NB4 (cell line): ENCODE data around the gene MBNL1.

ENCODE experiments used
- DNase-seq: peaks from one replicate; pipeline ENCODE4 v3.0.0; 2010; ENCODE audit warnings: low read depth
- H3K4me3 ChIP-seq: one replicate; pipeline ENCODE4 v1.5.1; 2011; ENCODE audit warnings: mild to moderate bottlenecking, low read depth, low read length, moderate library complexity
- CTCF ChIP-seq: IDR thresholded peaks from one replicate; pipeline ENCODE4 v1.5.1; 2012; ENCODE audit warnings: low read depth, low read length
- MAX ChIP-seq: IDR thresholded peaks from 2 replicates; pipeline ENCODE4 v1.6.1; 2011; ENCODE audit warnings: low read depth, low read length
- MYC ChIP-seq: IDR thresholded peaks from 2 replicates; pipeline ENCODE4 v1.6.1; 2011; ENCODE audit warnings: low read depth, low read length
- POLR2A ChIP-seq: IDR thresholded peaks from 2 replicates; pipeline ENCODE4 v1.6.1; 2011; ENCODE audit warnings: mild to moderate bottlenecking; ENCODE audit not compliant: insufficient read length; ENCODE audit errors: extremely low read depth

The MBNL1 gene

GRCh38 chr3:152280539-152280938 lies 11.8 kb downstream of the MBNL1 start:
- DNase-seq = no peak
- TF ChIP-seq MYC (no peak), MAX (no peak), CTCF (no peak), POLR2A (no peak)
- H3K4me3 ChIP-seq = no peak overlapping the region

- no peak for TF ChIP-seq POLR2A
- TF ChIP-seq CTCF = no peak
- no peak for TF ChIP-seq MAX
- TF ChIP-seq MYC = no peak
- no peak overlapping the region for H3K4me3 ChIP-seq
- no peak for DNase-seq
Measured at GRCh38 chr3:152281133-152281713, 12.5 kb downstream of the MBNL1 start.

GRCh38 chr3:152282813-152283212 lies 14.1 kb downstream of the MBNL1 start:
- TF ChIP-seq MYC = no peak
- TF ChIP-seq POLR2A = no peak
- TF ChIP-seq MAX = no peak
- TF ChIP-seq CTCF = no peak
- no peak for DNase-seq
- H3K4me3 ChIP-seq = no peak overlapping the region

- H3K4me3 ChIP-seq = no peak overlapping the region
- no peak for DNase-seq
- no peak for TF ChIP-seq MAX
- no peak for TF ChIP-seq POLR2A
- TF ChIP-seq MYC = no peak
- no peak for TF ChIP-seq CTCF
Measured at GRCh38 chr3:152283492-152284381, 15.0 kb downstream of the MBNL1 start.

- TF ChIP-seq MAX = no peak
- no peak for TF ChIP-seq POLR2A
- TF ChIP-seq MYC = no peak
- TF ChIP-seq CTCF = no peak
- no peak for DNase-seq
- no peak overlapping the region for H3K4me3 ChIP-seq
Measured at GRCh38 chr3:152284906-152285305, 16.2 kb downstream of the MBNL1 start.
